Cardiac muscle cell (in vitro differentiated cells and primary cell): ENCODE results near the gene ZNF407. TPM values are rescaled to one million over a fixed set of nuclear protein-coding genes. Genes with fewer than 3 reads are reported as not detected.
A peak's percentile ranks its signal among the peaks of the same experiment; 100 is the strongest.

Experiments used
- DNase-seq, 2 donors: peaks; one replicate each; pipeline versions ENCODE4 v3.0.0 to v3.0.0-alpha.2; 2010 to 2017; ENCODE audit warnings: low read depth in 1 of 2, low spot score in 1 of 2
- H3K27ac ChIP-seq: fragments of 200-600 bp; sonication (generic); 2 replicates; pipeline ENCODE4 v1.5.1; 2016
- H3K27me3 ChIP-seq: fragments of 200-600 bp; sonication (generic); 2 replicates; pipeline ENCODE4 v1.6.0; 2016; ENCODE audit warnings: control low read depth
- H3K36me3 ChIP-seq: fragments of 200-600 bp; sonication (generic); 2 replicates; pipeline ENCODE4 v1.5.1; 2016; ENCODE audit warnings: control low read depth
- H3K4me1 ChIP-seq: fragments of 200-600 bp; sonication (generic); 2 replicates; pipeline ENCODE4 v1.8.1; 2017; ENCODE audit warnings: low read depth, mild to moderate bottlenecking, mixed run types
- H3K4me3 ChIP-seq: fragments of 200-600 bp; sonication (generic); 2 replicates; pipeline ENCODE4 v1.5.1; 2016; ENCODE audit warnings: mild to moderate bottlenecking
- H3K9me3 ChIP-seq: fragments of 200-600 bp; sonication (generic); 2 replicates; pipeline ENCODE4 v1.5.1; 2017; ENCODE audit warnings: low read depth, mild to moderate bottlenecking, control low read depth
- polyA plus RNA-seq: library from polyadenylated mRNA; unstranded; fragments of >200 nt; fragmentation: Nextera tagmentation; extraction: Ambion mirVana; gene quantifications from 2 replicates; pipeline ENCODE4 v1.2.1, GENCODE V29; 2016
- total RNA-seq: library from RNA; depleted of rRNA; stranded (reverse); fragments of >200 nt; gene quantifications from 2 replicates; pipeline ENCODE4 v1.2.3, GENCODE V29; 2016
- TF ChIP-seq, protein P1 (sequence below): IDR thresholded peaks from 2 replicates; pipeline ENCODE4 v1.5.1; 2012; ENCODE audit warnings: low read depth, mild to moderate bottlenecking, low read length

ZNF407 gene
- total and polyA plus RNA-seq, 2 experiments from 2014 or later = 4.6 to 8.0 TPM

DNA sequence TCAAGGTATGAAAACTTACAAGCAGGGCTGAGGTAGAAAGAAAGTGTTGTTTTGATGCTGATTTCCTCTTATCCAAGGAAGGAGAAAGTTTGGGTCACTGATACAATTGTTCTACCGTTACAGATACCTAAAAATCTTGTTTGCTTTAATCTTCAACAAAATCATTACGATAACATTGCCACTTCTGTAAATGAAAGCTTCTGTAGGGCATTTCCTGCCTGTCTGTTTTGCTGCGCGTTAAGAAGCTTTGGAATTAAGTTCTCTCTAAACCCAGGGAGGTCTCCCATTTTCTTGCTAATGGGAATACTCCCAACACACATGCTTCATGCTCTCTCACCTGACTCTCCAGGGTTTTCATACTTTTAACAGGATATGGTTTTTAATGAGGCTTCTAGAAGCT is 352.8 kb downstream of the ZNF407 start:
- peaks cover 11% of the 10 kb centered on the region for H3K4me1 ChIP-seq
- no peak overlapping the region for H3K4me3 ChIP-seq
- no peaks in the 10 kb centered on the region for H3K27me3 ChIP-seq
- no peaks in the 10 kb centered on the region for H3K9me3 ChIP-seq
- no peak overlapping the region for H3K27ac ChIP-seq
- TF ChIP-seq, protein P1, sequence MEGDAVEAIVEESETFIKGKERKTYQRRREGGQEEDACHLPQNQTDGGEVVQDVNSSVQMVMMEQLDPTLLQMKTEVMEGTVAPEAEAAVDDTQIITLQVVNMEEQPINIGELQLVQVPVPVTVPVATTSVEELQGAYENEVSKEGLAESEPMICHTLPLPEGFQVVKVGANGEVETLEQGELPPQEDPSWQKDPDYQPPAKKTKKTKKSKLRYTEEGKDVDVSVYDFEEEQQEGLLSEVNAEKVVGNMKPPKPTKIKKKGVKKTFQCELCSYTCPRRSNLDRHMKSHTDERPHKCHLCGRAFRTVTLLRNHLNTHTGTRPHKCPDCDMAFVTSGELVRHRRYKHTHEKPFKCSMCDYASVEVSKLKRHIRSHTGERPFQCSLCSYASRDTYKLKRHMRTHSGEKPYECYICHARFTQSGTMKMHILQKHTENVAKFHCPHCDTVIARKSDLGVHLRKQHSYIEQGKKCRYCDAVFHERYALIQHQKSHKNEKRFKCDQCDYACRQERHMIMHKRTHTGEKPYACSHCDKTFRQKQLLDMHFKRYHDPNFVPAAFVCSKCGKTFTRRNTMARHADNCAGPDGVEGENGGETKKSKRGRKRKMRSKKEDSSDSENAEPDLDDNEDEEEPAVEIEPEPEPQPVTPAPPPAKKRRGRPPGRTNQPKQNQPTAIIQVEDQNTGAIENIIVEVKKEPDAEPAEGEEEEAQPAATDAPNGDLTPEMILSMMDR = no peak
- H3K36me3 ChIP-seq = no peaks in the 10 kb centered on the region
- no peak for DNase-seq

DNA sequence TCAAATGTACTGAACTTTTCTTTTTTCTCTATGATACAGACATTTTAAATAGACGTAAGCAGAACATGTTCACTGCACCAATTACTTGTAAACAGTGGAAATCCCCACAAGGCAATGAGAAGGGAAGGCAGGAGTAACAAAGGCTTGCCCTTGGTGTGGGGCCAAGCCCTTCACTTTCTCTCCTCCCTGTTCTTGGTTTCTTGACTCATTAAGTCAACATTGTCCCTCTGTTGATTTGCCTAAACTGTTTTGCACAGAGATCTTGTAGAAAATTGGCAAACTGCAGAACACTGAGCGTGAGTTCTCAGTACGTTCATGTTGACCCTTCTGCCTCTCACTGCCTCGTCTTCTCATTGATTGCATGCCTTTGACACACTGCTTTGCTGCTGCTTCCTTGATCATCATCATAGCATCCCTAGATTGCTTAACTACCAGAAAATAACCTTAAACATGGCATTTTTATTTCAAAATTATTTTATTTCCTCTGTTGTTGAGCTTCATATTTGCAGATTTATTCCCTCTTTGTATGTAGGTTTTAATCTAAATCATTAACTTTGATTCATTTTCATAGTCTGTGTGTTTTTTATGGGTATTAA is 353.6 kb downstream of the ZNF407 start:
- Histone ChIP-seq H3K36me3 (no peaks in the 10 kb centered on the region), H3K27ac (no peak overlapping the region), H3K9me3 (no peaks in the 10 kb centered on the region), H3K4me1 (peaks cover 11% of the 10 kb centered on the region), H3K4me3 (no peak overlapping the region), H3K27me3 (no peaks in the 10 kb centered on the region)
- TF ChIP-seq, protein P1 = no peak
- DNase-seq = peak in 1 of 2 donors; percentile 87

DNA sequence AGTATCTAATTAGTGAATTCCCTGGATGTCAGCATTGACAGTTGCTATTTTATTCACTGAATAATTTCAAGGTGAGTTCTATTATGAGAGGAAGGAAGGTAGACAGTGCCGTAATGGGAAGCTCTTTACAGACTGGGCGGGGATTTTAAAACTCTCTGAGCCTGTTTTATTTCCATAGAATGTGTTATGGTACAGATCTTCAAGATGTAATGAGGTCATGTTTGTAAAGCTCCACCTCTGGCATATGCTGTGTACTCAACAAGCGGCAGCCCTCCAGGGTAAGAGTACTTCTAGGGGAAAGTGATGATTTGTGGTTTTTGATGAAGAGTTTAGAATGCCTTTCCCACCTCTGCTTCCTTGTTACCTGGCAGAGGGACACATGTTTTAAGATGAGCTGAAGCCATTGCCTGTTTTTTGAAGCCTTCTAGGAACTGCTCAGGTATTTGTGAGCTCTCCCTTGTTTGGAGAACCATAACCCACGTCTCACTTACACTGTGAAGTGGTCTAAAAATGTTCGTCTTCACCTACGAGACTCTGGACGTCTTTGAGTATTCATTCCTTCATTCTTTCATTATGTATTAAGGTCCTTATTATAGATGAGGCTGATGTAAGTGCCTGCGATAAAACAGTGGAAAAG is 360.0 kb downstream of the ZNF407 start:
- H3K36me3 ChIP-seq = no peaks in the 10 kb centered on the region
- H3K27me3 ChIP-seq = no peaks in the 10 kb centered on the region
- no peak overlapping the region for H3K4me3 ChIP-seq
- no peaks in the 10 kb centered on the region for H3K4me1 ChIP-seq
- TF ChIP-seq, protein P1 = no peak
- no peak overlapping the region for H3K27ac ChIP-seq
- H3K9me3 ChIP-seq = no peaks in the 10 kb centered on the region
- no peak for DNase-seq

DNA sequence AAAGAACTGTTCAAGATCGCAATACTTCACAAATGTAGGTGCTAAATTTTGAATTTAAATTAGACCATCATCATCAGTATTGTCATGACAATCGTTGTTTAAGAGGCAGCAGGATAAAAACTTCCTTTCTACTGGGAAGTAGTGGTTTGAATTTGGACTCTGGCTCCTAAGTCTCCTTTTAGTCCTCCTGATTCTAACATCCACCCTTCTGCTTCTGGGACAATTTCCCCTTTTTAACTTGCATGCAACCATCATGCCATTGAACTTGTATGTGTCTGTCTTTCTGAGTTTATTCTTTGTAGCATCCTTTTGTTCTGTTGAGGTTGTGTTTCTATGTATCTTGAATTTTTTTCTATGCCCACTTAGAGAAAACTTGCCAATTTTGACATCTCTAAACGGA is 361.5 kb downstream of the ZNF407 start:
- TF ChIP-seq, protein P1 = no peak
- no peak for DNase-seq
- Histone ChIP-seq H3K27me3 (no peaks in the 10 kb centered on the region), H3K27ac (no peak overlapping the region), H3K36me3 (no peaks in the 10 kb centered on the region), H3K9me3 (no peaks in the 10 kb centered on the region), H3K4me3 (no peak overlapping the region), H3K4me1 (no peaks in the 10 kb centered on the region)

DNA sequence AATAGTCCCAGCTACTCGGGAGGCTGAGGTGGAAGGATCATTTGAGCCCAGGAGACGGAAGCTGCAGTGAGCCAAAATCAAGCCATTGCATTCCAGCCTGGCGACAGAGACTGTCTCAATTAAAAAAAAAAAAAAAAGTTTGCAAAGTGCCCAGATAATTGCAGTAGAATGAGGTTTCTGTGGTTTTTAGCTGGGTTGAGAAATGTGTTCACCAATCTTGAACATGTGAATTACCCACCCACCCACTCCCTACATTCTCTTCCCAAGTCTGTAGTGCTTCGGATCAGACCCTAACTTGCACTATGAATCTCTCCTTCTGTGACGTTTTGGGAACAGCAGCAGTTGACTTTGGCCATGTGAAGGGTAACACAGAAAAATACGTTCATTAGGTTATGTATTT is 363.9 kb downstream of the ZNF407 start:
- Histone ChIP-seq H3K4me3 (no peak overlapping the region), H3K4me1 (no peaks in the 10 kb centered on the region), H3K27me3 (no peaks in the 10 kb centered on the region), H3K9me3 (no peaks in the 10 kb centered on the region), H3K36me3 (no peaks in the 10 kb centered on the region), H3K27ac (no peak overlapping the region)
- TF ChIP-seq, protein P1 = no peak
- DNase-seq = no peak
